Stimulated activated CD4-positive, alpha-beta T cell treated with anti-CD3 and anti-CD28 coated beads, TNF-alpha, amount 100 ng/mL, for 48 hours (primary cell): Measurements from ENCODE around the gene HCK.
"Not testable (repeated sequence)": the region's sequence is repeated elsewhere in the genome, so short reads cannot be mapped to it uniquely, and the experiment has no call there.

ENCODE experiments used
- DNase-seq, 3 donors: peaks; one replicate each; pipeline ENCODE4 v3.0.0-alpha.2; 2020; ENCODE audit warnings: low read depth in 3 of 3

HCK gene

GRCh38 chr20:32091888-32092346, 39.9 kb downstream of the HCK start:
- peak; percentile 60 to 74 (median 72) for DNase-seq

GRCh38 chr20:32098786-32099185, 46.7 kb downstream of the HCK start:
- DNase-seq = no peak

- no peak for DNase-seq
Measured at GRCh38 chr20:32108814-32109391, 56.9 kb downstream of the HCK start.

GRCh38 chr20:32109392-32110172, 57.5 kb downstream of the HCK start, which contains the start of gene TM9SF4:
TM9SF4 (plus strand) TSS chr20:32109714; CDS start chr20:32109741, 27 bp downstream.
- peak; percentile 80 to 92 (median 81) for DNase-seq

- no peak for DNase-seq
Measured at GRCh38 chr20:32110173-32110704, 58.2 kb downstream of the HCK start.

- DNase-seq = no peak
Measured at GRCh38 chr20:32110727-32111126, 58.7 kb downstream of the HCK start.

- no peak for DNase-seq
Measured at GRCh38 chr20:32111156-32111686, 59.2 kb downstream of the HCK start.

GRCh38 chr20:32111753-32112152, 59.7 kb downstream of the HCK start:
- no peak for DNase-seq

GRCh38 chr20:32112841-32113240, 60.8 kb downstream of the HCK start:
- DNase-seq = no peak

GRCh38 chr20:32113591-32114260, 61.7 kb downstream of the HCK start:
- no peak for DNase-seq

GRCh38 chr20:32114305-32114960, 62.4 kb downstream of the HCK start:
- DNase-seq = no peak

GRCh38 chr20:32115211-32115767, 63.2 kb downstream of the HCK start:
- no peak for DNase-seq

- no peak for DNase-seq
Measured at GRCh38 chr20:32116079-32116521, 64.1 kb downstream of the HCK start.

GRCh38 chr20:32116796-32117195, 64.8 kb downstream of the HCK start:
- not testable (repeated sequence) for DNase-seq

- not testable (repeated sequence) for DNase-seq
Measured at GRCh38 chr20:32118427-32118826, 66.4 kb downstream of the HCK start.

- DNase-seq = no peak
Measured at GRCh38 chr20:32119734-32120133, 67.7 kb downstream of the HCK start.

- not testable (repeated sequence) for DNase-seq
Measured at GRCh38 chr20:32121908-32122307, 69.9 kb downstream of the HCK start.

GRCh38 chr20:32123088-32123487, 71.0 kb downstream of the HCK start:
- no peak for DNase-seq

- no peak for DNase-seq
Measured at GRCh38 chr20:32124916-32125454, 72.9 kb downstream of the HCK start.

- no peak for DNase-seq
Measured at GRCh38 chr20:32125506-32125905, 73.5 kb downstream of the HCK start.

GRCh38 chr20:32126919-32127318, 74.9 kb downstream of the HCK start:
- DNase-seq = no peak
